Peyer's patch (tissue), 4 donors: Measurements from ENCODE around the gene HEYL.

Source experiments
- CTCF ChIP-seq, 6 experiments: fragments of 450-650 bp in 4 of 6; fragments of 200-600 bp in 2 of 6; sonication (generic) in 1 of 6; IDR thresholded peaks; one replicate each; pipeline ENCODE4 v1.5.1; 2017 to 2019; ENCODE audit warnings: antibody characterized with exemption in 6 of 6, mild to moderate bottlenecking in 3 of 6, moderate library complexity in 1 of 6
- POLR2A ChIP-seq, 2 donors: fragments of 450-650 bp; IDR thresholded peaks; one replicate each; pipeline ENCODE4 v1.5.1; 2017; ENCODE audit warnings: antibody characterized with exemption in 2 of 2, mild to moderate bottlenecking in 2 of 2, moderate library complexity in 2 of 2

- no peak for TF ChIP-seq CTCF (IDR thresholded peaks at IDR 0.05)
- no peak for TF ChIP-seq POLR2A (IDR thresholded peaks at IDR 0.05)
These were observed 29.5 kb upstream of the HEYL start for GRCh38 chr1:39668894-39669293.
